SU-DHL-6 (cell line): ENCODE measurements around the gene PIBF1.

ENCODE experiments used
- H2AFZ ChIP-seq: fragments of 200-600 bp; sonication (generic); 2 replicates; pipeline ENCODE4 v1.6.1; 2014; ENCODE audit warnings: low read depth, mild to moderate bottlenecking, moderate library complexity, mixed read lengths, antibody characterized with exemption, low read length; ENCODE audit not compliant: severe bottlenecking
- H3F3A ChIP-seq: fragments of 200-600 bp; shearing (Covaris generic); 2 replicates; pipeline ENCODE4 v1.6.0; 2016; ENCODE audit warnings: antibody characterized with exemption, mild to moderate bottlenecking; ENCODE audit not compliant: insufficient read depth
- H3K27ac ChIP-seq: fragments of 200-600 bp; sonication (generic); 2 replicates; pipeline ENCODE4 v1.5.1; 2016; ENCODE audit warnings: low read depth, mild to moderate bottlenecking, low read length, moderate library complexity, mixed read lengths
- H3K27me3 ChIP-seq: fragments of 200-600 bp; sonication (generic), shearing (Covaris generic); 2 replicates; pipeline ENCODE4 v1.6.0; 2014; ENCODE audit warnings: mild to moderate bottlenecking, low read length
- H3K36me3 ChIP-seq: fragments of 200-600 bp; sonication (generic); 2 replicates; pipeline ENCODE4 v1.6.1; 2014; ENCODE audit warnings: mild to moderate bottlenecking, low read length, mixed read lengths
- H3K4me2 ChIP-seq: fragments of 300-600, 200-600 bp; shearing (Covaris generic), sonication (generic); 2 replicates; pipeline ENCODE4 v1.6.0; 2014; ENCODE audit warnings: low read length, low read depth, mild to moderate bottlenecking; ENCODE audit not compliant: poor library complexity, severe bottlenecking
- H3K4me3 ChIP-seq: fragments of 200-600 bp; sonication (generic); 2 replicates; pipeline ENCODE4 v1.5.1; 2014; ENCODE audit warnings: antibody characterized with exemption, low read length, mild to moderate bottlenecking, mixed read lengths; ENCODE audit not compliant: insufficient read depth, poor library complexity, severe bottlenecking
- H3K79me2 ChIP-seq: fragments of 200-600 bp; sonication (generic); 2 replicates; pipeline ENCODE4 v1.6.1; 2014; ENCODE audit warnings: mild to moderate bottlenecking, low read length, moderate library complexity; ENCODE audit not compliant: insufficient read depth
- H3K9ac ChIP-seq: fragments of 200-600 bp; sonication (generic); 2 replicates; pipeline ENCODE4 v1.7.0; 2014; ENCODE audit warnings: mild to moderate bottlenecking, low read length
- H3K9me2 ChIP-seq: fragments of 200-600 bp; sonication (generic); replicated peaks from 2 replicates; pipeline ENCODE4 v1.6.1; 2014; ENCODE audit warnings: low read length; ENCODE audit not compliant: insufficient read depth
- H3K9me3 ChIP-seq: fragments of 200-600 bp; sonication (generic); 2 replicates; pipeline ENCODE4 v1.6.1; 2014; ENCODE audit warnings: low read length, mixed read lengths; ENCODE audit not compliant: insufficient read depth
- H4K20me1 ChIP-seq: fragments of 200-600 bp; sonication (generic); 2 replicates; pipeline ENCODE4 v1.6.1; 2014; ENCODE audit warnings: low read depth, mild to moderate bottlenecking, antibody characterized with exemption, low read length, moderate library complexity, mixed read lengths
- CTCF ChIP-seq: fragments of 200-600 bp; sonication (generic); IDR thresholded peaks from one replicate; pipeline ENCODE4 v1.5.1; 2017; ENCODE audit warnings: antibody characterized with exemption, mild to moderate bottlenecking, low read length, moderate library complexity; ENCODE audit not compliant: insufficient read depth, poor library complexity, severe bottlenecking
- EZH2phosphoT487 ChIP-seq: fragments of 200-600 bp; sonication (generic), shearing (Covaris generic); conservative IDR thresholded peaks from 2 replicates; pipeline ENCODE4 v1.6.1; 2018; ENCODE audit warnings: mild to moderate bottlenecking, antibody characterized with exemption, low read length, moderate library complexity, mixed read lengths

The PIBF1 gene

GRCh38 chr13:72792640-72793039 is 10.7 kb downstream of the PIBF1 start:
- H3K27ac ChIP-seq, result no peak overlapping the region
- no peaks in the 10 kb centered on the region for H3F3A ChIP-seq
- H3K4me3 ChIP-seq, result no peak overlapping the region
- no peaks in the 10 kb centered on the region for H3K9me3 ChIP-seq
- no peaks in the 10 kb centered on the region for H3K9me2 ChIP-seq
- H2AFZ ChIP-seq, result no peak overlapping the region
- H3K9ac ChIP-seq, result no peak overlapping the region
- peaks cover 24% of the 10 kb centered on the region for H3K79me2 ChIP-seq
- no peaks in the 10 kb centered on the region for H4K20me1 ChIP-seq
- no peak for TF ChIP-seq CTCF
- no peak for TF ChIP-seq EZH2phosphoT487
- H3K27me3 ChIP-seq, result no peaks in the 10 kb centered on the region
- peaks cover 33% of the 10 kb centered on the region for H3K36me3 ChIP-seq
- no peak overlapping the region for H3K4me2 ChIP-seq

DNA sequence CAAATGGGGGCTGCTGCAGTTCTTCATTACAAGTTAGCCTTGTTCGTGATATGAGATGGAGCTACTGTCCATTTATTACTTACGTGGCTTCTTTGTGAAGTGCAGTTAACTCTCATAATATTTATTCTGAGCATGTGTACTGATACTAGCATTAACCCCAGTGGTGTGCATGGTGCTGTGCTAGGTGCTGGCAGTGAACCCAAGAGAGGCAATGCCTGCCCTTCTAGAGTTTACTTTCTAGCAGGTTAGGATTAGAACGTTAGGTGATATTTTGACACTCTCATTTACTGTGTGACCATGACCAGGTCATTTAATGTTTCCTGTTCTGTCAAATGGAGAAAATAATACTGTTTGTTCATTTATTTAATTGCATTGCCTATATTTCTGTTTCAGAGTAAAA is 16.9 kb downstream of the PIBF1 start:
- H3K9ac ChIP-seq, result no peak overlapping the region
- H3K9me2 ChIP-seq, result no peaks in the 10 kb centered on the region
- H3K79me2 ChIP-seq, result 0 out of 2 replicates have a peak, but pooled peaks cover 2% of the 10 kb centered on the region
- H3K27me3 ChIP-seq, result no peaks in the 10 kb centered on the region
- H3K9me3 ChIP-seq, result no peaks in the 10 kb centered on the region
- no peak overlapping the region for H3K27ac ChIP-seq
- no peak overlapping the region for H2AFZ ChIP-seq
- H3F3A ChIP-seq, result no peaks in the 10 kb centered on the region
- H3K36me3 ChIP-seq, result peaks cover 33% of the 10 kb centered on the region; the same call in 1 of the 2 replicates
- no peak overlapping the region for H3K4me3 ChIP-seq
- H3K4me2 ChIP-seq, result no peak overlapping the region
- TF ChIP-seq EZH2phosphoT487 (no peak), CTCF (no peak)
- H4K20me1 ChIP-seq, result no peaks in the 10 kb centered on the region

DNA sequence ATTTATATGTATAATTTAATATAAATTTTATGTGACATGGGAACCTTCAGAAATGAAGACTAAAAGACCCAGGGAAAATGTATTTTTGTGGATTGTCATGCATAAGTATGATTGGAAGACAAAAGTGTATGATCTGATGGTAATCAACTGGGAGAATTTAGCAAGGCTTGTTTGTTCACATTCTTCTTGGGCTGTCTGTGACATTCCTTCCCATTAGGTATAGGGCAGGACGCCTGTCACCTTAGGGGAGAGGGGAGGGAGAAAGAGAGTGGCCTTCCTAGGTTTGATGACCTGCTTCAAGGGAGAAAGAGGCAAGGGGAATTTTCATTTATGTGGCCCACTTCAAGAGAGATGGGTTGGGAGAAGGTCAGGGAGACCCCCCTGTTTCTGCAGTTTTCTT is 22.4 kb downstream of the PIBF1 start:
- H3K4me3 ChIP-seq, result no peak overlapping the region
- no peaks in the 10 kb centered on the region for H4K20me1 ChIP-seq
- no peaks in the 10 kb centered on the region for H3K27me3 ChIP-seq
- no peak overlapping the region for H3K4me2 ChIP-seq
- no peaks in the 10 kb centered on the region for H3K79me2 ChIP-seq
- TF ChIP-seq EZH2phosphoT487 (no peak), CTCF (no peak)
- no peaks in the 10 kb centered on the region for H3K9me3 ChIP-seq
- H3F3A ChIP-seq, result peaks cover 9% of the 10 kb centered on the region
- H2AFZ ChIP-seq, result no peak overlapping the region
- H3K27ac ChIP-seq, result no peak overlapping the region
- H3K9me2 ChIP-seq, result no peaks in the 10 kb centered on the region
- no peak overlapping the region for H3K9ac ChIP-seq
- H3K36me3 ChIP-seq, result peaks cover 10% of the 10 kb centered on the region; the same call in 1 of the 2 replicates
